Dermis microvascular lymphatic vessel endothelial cell (primary cell): ENCODE results near the gene NF2. TPM values are rescaled to one million over a fixed set of nuclear protein-coding genes. Genes with fewer than 3 reads are reported as not detected.

ENCODE experiments used
- DNase-seq, 2 donors: peaks; one replicate each; pipeline versions ENCODE4 v3.0.0 to v3.0.0-alpha.2; 2010; ENCODE audit warnings: low read depth in 2 of 2
- total RNA-seq: library from RNA; depleted of rRNA; stranded (reverse); fragments of >200 nt; gene quantifications from 2 replicates; pipeline ENCODE4 v1.2.1, GENCODE V29; 2014

NF2 gene
- total RNA-seq, 1 donor from 2014 or later, result 43.8 TPM

- no peak for DNase-seq
These were observed 138.5 kb downstream of the NF2 start for GRCh38 chr22:29741926-29742325.

DNA sequence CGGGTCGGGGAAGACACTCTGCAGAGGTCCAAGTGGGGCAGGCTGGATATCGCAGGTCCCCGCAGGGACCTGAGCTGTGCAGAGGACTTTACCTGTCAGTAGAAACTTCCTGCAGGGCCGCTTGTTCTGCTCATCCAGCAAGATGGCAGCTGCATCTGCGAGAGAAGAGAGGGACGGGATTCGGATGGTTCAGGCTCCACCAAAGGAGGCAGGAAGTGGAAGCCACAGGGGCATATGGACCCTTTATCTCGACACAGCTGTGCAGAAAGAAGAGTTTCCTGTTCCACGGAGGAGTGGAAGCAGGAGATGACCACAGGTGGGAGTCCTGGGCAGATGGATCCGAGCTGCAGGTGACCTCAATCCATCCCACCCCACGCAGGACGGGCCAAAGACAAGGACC lies 138.9 kb downstream of the NF2 start:
- no peak for DNase-seq

- DNase-seq, result no peak
These were observed 141.5 kb downstream of the NF2 start for GRCh38 chr22:29744902-29745301.

DNA sequence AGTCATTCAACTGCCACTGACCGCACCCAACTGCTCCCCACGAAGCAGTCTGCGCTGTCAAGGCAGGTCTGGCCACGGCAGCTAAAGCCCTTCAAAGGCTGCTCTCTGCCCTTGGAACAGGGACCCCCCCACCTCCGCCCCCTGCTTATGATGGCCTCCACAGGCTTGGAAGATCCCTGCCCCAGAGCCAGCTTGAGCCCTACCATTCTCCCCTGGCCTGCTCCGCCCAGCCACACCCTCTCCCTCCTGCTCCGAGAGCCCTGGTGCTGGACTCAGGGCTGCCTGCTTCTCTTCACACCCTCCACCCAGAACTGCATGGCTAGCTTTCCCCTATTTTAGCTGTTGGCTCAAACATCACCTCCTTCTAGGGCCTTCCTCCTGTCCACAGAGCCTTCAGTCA lies 144.4 kb downstream of the NF2 start:
- no peak for DNase-seq

Other genes starting within 250 kb of the NF2 start
- gene AP1B1, start 215.1 kb upstream of the NF2 start, total RNA-seq, result 124 and 264 TPM in 2 replicates
- not detected in 2 replicates for gene RFPL1, start 165.1 kb upstream of the NF2 start, total RNA-seq
- 0.13 TPM in 2 replicates for gene NEFH, start 123.4 kb upstream of the NF2 start, total RNA-seq
- 28.1 and 32.1 TPM in 2 replicates for gene THOC5, start 49.9 kb upstream of the NF2 start, total RNA-seq
- gene NIPSNAP1, start 22.5 kb upstream of the NF2 start, total RNA-seq, result 32.2 and 39.3 TPM in 2 replicates
- not detected in 2 replicates for gene CABP7, start 116.4 kb downstream of the NF2 start, total RNA-seq
- gene ZMAT5, start 163.4 kb downstream of the NF2 start, total RNA-seq, result 13.7 and 17.1 TPM in 2 replicates
- 66.5 and 69.7 TPM in 2 replicates for gene UQCR10, start 163.7 kb downstream of the NF2 start, total RNA-seq
- 19.1 and 28.1 TPM in 2 replicates for gene ASCC2, start 234.6 kb downstream of the NF2 start, total RNA-seq